HL-60/S4 treated with retinoic acid at 250 ng/mL for 4 days and 3 days (cell line): ENCODE results near the gene GRIP2.

ENCODE experiments used
- in situ Hi-C: fragments of 300-500 bp; cut with MboI; formaldehyde crosslinking; loops from 2 replicates; pipeline ENCODE4 v1.7.0; 2022; ENCODE audit warnings: low sequenced_read_pairs

The GRIP2 gene

DNA sequence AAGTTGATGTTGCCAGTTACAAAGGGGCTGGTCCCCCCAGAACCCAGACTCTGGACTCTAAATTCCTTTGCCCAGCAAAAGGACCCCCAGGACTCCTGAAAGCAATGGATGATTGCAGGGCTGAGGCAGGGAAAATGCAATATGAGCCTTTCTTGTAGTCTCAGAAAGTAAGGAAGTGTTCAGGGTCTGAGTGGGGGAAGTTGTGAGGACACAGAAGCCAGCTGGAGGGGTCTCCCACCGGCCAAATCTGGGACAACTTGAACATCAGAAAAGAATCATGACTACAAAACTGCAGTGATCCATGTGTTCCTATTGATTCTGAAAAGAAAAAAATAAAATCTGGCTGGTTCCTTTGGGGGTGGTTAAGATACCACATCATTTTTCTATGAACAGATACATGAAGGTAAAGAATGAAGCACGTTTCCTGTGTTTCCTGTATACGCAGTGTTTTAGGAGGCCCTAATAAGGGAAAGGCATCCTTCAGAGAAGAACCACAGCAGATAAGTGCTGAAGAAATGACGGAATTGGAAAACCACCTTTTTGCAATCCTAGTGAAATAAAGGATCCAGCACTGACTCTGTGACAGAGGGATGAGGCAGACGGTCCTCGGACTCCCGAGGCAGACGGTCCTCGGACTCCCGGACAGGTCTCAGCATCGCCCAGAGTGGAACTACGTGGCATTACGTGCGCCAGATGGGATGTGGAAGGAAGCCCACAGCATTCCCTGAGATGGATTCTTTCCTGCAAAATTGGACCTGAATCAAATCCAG is 22.2 kb upstream of the GRIP2 start:
- in situ Hi-C loops: no loop called here

DNA sequence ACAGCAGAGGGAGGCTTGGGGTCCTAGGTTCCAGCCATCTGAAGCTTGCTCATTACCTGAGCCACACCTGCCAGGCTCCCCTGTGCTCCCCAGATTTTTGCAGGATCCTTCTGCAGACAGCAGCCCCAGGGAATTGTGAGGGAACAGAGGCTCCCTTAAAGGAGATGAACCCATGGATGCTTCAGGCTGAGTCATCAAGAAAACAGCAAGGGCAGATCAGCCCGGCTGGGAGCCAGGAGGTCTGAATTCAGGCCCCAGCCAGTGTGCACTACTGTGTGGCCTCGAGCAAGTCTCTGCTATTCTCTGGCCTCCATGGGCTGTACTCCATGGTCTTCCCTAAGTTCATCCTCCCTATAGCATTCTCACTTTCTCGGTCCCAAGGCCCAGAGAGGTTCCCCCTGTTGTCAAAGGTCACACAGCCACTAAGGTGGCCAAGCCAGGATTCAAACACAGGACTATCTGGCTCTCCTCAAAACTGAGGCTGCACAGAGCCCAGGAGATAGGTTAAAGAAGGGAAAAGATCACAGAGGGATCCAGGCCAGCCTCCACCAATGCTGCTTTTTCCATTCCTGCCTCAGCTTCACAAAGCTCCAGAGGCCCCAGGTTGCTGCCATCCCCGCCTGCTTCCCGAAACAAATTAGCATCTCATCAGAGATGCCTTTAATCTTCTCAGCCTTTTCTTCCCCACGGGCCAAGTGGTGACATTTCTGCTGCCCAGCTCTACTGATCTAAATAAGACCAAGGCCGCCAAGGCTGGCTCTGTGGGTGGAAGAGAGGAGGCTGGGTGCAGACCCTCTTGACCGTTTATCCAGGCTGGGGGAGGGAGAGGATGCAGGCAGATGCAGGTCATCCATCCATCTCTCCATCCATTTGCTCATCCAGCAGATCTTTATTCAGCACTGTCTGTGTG is 21.2 kb upstream of the GRIP2 start:
- in situ Hi-C loops: no loop called here

DNA sequence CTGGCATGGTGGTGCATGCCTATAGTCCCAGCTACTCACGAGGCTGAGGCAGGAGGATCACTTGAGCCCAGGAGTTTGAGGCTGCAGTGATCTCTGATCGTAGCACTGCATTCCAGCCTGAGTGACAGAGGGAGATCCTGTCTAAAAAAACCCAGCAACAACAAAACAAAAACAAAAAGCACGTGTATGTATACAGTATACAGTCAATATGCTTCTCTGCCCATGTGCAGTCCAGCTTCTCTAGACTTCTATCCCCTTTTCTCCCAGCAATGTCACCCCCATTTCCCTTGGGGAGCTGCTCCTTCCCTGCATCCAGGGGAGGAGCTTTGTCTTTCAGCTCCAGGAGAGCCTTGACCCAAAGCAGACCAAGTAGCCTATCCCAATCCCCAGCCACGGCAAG is 20.0 kb upstream of the GRIP2 start:
- in situ Hi-C loops: no loop called here

DNA sequence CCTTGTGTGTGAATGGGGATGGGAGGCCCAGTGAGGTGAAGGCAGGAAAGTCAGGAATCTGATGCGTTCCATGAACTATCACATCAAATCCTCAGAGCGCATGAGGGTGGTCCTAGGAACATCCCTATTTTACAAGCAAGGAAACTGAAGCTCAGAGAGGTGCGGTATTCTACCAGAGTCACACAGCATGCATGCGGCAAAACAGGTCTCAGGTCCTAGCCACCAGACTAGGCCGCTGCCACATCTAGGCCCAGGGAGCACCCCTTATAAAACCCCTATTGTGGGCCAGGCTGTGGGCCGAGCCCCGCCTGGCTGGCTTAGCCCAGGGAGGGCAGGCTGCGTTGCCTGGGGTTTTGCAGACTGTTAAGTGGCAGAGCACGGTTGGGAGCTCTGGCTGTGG is 17.9 kb upstream of the GRIP2 start:
- in situ Hi-C loops: no loop called here

DNA sequence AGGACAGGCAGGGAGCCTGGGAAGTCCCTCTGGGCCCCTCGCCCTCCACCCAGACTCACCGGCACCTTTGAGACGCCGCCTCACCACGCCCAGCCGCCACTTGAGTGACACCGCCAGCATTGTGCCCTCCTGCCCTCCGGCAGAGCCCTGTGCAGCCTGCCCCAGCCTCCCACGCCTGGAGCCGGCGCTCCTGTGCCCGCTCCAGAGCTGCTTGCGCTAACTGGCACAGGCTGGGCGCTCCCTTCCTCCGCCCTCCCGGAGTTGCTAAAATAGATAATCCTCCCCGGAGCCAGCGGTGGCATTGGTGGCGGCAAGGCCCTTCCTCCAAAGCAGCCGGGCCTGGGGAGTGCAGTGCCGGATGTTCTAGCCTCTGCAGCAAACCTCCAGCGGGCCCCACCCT is 15.7 kb upstream of the GRIP2 start:
- in situ Hi-C loops: no loop called here

DNA sequence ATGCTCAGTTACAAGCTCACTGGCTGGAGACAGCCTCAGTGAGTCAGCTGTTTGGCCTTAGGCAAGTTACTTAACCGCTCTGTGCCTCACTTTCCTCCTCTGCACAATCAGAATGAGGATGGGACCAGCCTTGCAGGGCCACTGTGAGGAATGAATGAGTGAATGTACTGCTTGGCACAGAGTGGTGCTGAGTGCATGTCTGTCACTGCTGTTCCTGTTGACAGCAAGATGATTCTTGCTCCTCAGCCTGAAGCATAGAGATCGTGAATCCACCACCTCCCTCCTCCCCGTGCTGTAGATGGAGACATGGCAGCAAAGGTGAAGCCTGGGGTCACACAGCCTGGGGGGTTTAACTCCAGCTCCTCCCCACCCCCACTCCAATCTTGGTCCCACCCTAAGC is 14.6 kb upstream of the GRIP2 start:
- in situ Hi-C loops: no loop called here

DNA sequence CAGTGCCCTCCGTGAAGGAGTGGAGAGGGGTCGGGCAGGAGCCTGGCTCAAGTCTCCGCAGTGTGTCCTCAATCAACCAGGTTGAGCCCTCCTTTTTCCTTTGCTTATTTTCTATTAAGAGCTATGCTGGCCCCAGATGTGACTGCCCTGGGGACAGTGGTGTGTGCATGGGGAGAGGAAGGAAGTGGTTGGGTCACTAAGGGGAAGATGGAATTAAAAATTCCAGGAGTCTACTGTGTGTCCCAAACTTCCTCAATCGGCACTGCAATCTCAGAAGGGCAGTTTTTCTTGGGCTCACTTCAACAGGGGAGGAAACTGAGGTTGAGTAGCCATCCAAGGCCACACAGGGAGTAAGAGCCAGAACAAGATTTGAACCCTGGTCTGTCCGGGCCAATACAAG is 13.7 kb upstream of the GRIP2 start:
- in situ Hi-C loops: no loop called here

GRCh38 chr3:14552717-14553116 is 12.6 kb upstream of the GRIP2 start:
- in situ Hi-C loops: no loop called here

GRCh38 chr3:14552041-14552648 is 12.0 kb upstream of the GRIP2 start:
- in situ Hi-C loops: no loop called here

GRCh38 chr3:14550651-14551611 is 10.8 kb upstream of the GRIP2 start:
- in situ Hi-C loops: no loop called here

DNA sequence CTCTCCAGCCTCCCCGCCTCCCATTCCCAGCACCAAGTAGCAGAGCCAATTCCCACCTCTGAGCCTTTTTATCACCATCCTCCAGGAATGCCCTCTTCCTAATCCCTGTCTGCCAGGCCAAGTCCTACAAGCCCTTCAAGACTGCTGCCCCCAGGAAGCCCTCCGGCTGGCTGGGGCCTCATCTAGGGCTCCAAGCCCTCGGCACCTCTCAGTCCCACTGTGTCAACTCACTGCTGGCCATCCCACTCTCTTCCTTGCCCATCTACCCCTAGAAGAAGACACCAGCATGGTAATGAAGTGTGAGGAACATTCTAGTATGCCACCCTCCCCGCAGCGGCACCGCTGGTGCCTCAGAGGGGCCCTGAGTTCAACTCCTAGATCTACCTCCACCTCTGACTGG is 10.0 kb upstream of the GRIP2 start:
- in situ Hi-C loops: no loop called here

- in situ Hi-C loops: no loop called here
These were observed 9.2 kb upstream of the GRIP2 start for GRCh38 chr3:14549256-14549919.

- in situ Hi-C loops: no loop called here
These were observed 8.2 kb upstream of the GRIP2 start for GRCh38 chr3:14548321-14548729.

DNA sequence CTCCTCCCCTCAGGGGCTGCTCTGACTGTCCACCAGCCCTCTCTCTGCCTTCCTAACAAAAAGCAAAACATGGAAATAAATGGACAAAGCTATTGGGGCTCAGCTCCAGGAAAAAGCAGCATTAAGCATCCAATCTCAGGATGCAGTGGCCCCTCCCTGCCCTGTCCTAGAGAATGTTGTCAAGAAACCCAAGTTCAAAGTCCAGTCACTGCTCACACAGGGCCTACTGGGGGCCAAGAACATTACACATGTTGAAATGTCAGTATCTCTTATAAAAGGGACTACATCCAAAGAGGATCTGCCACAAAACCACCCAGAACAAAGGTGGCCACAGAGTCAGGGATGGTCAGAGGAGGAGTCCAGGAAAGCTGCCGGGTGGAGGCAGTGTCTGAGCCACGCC is 7.6 kb upstream of the GRIP2 start:
- in situ Hi-C loops: no loop called here

DNA sequence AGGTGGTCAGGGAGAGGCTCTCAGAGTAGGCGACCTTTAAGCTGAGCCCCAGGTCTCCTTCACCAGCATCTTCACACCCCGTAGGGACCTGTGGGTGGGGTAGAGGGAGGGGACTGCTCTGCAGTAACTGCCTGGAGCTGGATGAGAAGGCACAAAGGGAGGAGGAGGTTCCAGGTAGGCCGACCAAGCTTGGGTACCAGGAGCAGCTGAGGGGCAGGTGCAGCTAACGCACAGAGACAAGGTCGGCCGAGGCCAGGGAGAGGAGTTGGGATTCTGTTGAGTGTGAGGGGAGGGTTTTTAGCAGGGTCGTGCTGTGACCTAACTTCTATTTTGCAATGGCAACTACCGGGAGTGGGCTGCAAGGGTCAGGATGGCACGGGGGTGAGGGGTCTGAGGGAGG is 5.9 kb upstream of the GRIP2 start:
- in situ Hi-C loops: no loop called here

GRCh38 chr3:14545251-14545635 is 5.1 kb upstream of the GRIP2 start:
- in situ Hi-C loops: no loop called here

DNA sequence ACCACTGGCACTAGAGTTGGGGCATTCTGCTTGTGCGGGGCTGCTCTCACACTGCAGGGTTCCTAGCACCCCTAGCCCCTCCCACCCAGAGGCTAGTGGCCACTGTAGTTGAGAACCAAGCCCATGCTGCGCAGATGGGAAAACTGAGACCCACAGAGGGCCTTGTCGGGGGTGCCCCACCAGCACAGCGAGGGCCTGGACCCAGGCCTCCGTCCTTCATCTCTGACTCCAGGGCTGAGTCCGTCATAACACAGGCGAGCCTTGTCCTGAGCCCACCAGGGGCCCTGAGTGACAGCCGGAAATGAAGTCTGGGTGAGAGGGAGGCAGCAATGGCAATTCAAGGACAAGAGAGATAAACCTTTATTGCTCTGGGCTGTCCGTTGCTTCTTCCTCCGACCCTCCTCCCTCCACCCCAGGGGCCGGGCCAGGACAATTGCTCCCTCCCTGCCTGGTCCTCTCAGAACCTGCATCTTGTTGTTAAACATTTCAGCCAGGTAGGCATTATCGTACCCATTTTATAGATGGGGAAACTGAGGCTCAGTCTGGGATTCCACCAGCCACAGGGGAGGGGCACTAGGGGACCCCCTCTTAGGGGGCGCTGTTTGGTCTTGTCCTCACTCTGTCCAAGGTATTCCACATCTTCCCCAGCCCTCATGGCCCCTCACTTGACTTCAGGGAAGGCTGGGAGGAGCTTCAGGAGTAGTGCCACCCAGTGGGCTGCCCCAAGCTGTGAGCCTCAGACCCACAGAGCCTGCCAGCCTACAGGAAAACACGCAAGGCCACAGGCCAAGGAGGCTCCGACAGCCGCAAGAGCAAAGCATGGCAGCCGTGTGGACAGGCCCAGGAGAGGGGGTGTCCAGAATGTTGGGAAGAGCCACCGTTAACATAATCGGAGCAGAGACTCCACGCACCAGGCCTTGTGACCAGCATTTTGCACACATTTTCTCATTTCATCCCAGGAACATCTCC is 4.4 kb upstream of the GRIP2 start:
- in situ Hi-C loops: no loop called here

DNA sequence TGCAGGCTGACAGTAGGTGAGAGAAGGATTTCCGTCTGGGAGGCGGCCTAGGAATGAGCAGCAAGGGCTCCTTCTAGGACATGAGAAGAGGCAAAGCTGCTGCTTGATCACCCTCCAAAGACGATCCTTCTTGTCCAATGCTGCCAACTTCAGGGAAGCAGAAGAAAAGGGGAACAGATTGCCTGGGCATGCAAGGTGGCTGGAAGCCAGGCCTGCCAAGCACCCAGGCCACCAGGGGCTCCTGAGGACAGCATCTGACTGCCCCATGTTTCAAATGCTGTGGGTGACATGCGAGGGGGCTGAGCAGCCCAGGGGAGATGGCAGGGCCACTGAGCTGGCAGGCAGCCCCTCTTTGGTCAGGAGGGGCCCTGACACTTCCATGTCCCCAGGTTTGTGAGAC is 3.3 kb upstream of the GRIP2 start:
- in situ Hi-C loops: no loop called here

- in situ Hi-C loops: no loop called here
These were observed 2.5 kb upstream of the GRIP2 start for GRCh38 chr3:14542656-14543055.
